NCI-H446 (cell line): ENCODE data around the gene SEMA6B.

Experiments
- DNase-seq, 2 experiments: peaks; one replicate each; lab custom pipeline; 2025; lab: John Stamatoyannopoulos, UW

SEMA6B gene

DNA sequence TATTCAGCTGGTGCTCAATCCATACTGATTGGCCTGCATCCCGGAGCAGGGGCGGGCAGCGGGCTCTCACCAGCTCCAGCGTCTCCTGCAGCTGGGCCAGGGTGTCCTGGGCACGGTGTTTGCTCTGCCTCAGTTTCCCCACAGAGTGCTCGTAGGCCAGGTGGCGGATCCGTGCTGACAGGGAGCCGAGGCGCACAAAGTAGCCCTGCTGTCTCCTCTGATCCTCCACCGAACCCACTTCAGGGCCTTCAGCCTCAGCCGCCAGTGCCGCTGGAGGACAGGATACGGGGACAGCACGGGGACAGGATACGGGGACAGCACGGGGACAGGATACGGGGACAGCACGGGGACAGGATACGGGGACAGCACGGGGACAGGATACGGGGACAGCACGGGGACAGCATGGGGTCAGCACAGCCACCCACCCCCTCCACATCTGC, 33.9 kb downstream of the SEMA6B start:
- DNase-seq, result no peak

- DNase-seq, result peak; percentile 17 to 71
These were observed 34.5 kb downstream of the SEMA6B start for GRCh38 chr19:4524808-4525562.

GRCh38 chr19:4523306-4524110, 36.0 kb downstream of the SEMA6B start:
- DNase-seq, result no peak

GRCh38 chr19:4522291-4523002, 37.0 kb downstream of the SEMA6B start:
- no peak for DNase-seq

DNA sequence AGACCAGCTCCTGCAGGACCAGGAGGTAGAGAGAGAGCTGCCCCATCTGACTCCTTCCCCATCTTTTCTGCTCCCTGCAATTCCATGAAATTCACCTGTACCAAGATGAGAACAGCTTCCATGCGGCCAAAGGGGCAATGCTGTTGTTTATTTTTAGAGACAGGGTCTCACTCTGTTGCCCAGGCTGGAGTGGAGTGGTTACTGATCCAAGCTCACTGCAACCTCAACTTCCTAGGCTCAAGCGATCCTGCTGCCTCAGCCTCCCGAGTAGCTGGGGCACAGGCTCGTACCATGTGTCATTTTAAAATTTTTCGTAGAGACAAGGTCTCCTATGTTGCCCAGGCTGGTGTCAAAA, 37.6 kb downstream of the SEMA6B start:
- no peak for DNase-seq

DNA sequence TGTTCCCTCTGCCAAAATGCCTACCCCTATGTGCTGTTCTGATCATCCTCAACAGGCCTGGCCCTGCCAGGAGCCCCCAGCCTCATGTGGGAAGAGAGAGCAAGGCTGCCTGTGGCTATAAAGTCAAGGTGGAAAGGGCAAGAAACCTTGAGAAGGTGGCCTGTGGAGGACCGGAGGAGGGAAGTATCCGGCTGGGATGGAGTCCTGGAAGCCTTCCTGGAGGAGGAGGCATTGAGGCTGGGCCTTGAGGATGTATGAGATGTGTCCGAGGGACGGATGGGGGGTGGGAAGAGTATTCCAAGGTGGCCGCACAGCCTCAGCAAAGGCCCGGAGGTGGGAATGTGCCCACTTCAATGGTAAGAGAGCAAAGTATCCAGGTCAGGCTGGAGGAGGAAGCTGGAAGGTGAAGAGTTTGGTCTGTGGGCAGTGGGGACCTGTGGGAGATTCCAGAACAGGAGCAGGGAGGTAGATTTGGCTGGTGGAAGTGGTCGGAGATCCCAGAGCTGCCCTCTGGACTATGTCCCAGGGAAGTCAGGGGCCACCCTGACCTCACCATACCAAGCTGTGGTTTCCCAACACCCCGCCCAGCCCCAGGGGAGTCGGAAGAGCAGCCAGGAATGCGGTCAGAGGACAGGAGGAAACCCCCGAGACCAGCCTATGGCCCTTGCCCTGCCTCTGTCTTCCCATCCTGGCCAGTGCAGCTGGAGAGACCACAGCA, 38.2 kb downstream of the SEMA6B start:
- DNase-seq, result no peak

- DNase-seq, result no peak
These were observed 39.8 kb downstream of the SEMA6B start for GRCh38 chr19:4519521-4520277.

- DNase-seq, result no peak
These were observed 40.4 kb downstream of the SEMA6B start for GRCh38 chr19:4519172-4519496.

DNA sequence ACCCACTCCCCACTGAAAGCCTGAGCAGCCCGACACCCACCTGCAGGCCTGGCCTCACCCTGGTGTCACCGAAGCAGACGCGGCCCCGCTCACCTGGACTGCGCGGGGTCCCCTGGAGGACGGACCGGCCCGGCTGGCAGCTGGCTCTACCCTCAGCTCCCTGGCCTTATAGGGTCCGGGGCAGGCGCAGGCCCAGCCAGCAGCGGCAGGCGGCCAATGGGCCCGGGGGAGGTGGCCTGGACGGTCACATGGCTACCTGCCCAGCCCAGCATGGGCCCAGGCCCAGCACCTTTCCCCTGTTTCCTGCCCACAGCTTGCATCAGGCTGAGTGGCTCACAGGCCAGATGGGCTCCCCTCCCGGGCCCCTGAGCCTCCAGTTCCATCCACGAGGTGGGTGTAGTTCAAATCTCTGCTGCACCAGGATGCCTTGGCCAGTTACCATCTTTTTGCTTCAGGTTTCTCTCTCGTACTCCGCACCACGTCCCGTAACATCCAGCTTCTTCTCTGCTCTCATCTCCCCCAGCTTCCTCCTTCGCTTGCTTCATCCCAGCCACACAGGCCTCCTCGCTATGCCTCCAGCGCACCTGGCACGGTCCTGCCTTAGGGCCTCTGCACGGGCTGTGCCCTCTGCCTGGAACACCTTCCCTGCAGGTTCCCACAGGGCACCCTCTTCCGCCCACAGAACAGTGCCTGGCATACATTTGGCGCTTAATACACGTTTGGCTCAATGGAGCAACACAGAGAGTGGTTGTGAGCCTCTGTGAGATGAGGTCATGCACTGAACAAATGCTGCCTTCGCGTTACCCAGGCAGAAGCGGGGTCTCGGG, 40.9 kb downstream of the SEMA6B start, which contains the start of gene PLIN4:
PLIN4 (minus strand) TSS at position 142 of the 827 bp plus-strand sequence. CDS start 214 bp downstream, outside the sequence.
- no peak for DNase-seq

- DNase-seq, result no peak
These were observed 41.9 kb downstream of the SEMA6B start for GRCh38 chr19:4517451-4518057.

DNA sequence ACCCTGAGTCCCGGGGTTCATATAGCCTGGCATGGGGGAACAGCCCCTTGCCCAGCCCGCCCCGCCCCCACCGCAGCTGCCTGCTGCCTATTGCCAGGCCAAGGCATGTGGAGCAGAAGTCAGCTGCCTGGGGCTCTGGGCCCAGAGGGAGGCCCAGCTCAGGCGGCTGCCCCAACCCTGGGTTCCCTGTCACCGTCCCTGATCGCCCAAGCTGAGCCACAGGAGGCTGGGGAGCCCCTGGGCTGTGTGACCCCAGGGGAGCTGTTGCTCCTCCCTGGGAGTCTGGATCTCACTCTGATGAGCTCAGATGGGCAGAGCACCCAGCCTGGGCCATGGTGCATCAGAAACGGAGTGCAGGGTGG, 42.6 kb downstream of the SEMA6B start:
- DNase-seq, result peak in 1 of 2 experiments; percentile 16

DNA sequence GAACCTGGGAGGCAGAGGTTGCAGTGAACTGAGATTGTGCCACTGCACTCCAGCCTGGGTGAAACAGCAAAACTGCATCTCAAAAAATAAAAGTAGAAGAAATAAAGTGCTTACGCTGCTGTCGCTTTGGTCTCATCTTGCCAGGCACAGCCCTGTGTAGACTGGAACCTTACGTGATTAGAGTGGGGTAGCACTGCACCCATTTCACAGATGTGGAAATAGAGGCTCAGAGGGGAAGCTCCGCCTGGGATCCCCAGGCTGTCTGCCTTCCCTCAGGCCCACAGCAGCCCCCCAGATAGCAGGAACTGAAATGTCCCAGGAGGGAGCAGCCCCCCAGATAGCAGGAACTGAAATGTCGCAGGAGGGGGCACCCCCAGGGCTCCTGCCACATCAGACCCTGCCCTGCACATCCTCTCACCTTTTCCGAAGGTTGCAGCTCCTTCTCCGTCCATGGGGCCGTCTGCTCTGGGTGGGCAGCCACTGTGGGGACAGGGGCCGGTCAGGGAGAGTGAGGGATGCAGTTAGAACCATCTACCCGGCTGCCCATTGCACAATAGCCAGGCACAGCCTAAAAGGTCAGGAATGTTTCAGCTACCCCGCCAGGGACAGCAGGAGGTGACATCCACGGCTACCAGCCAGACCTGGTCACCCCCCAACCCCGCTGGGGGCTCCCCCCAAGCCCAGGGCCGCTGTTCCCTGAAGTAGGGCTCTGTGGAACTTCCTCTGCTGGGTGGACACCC, 43.1 kb downstream of the SEMA6B start:
- no peak for DNase-seq

GRCh38 chr19:4515732-4516131, 43.8 kb downstream of the SEMA6B start:
- no peak for DNase-seq

GRCh38 chr19:4513248-4513647, 46.2 kb downstream of the SEMA6B start:
- no peak for DNase-seq

DNA sequence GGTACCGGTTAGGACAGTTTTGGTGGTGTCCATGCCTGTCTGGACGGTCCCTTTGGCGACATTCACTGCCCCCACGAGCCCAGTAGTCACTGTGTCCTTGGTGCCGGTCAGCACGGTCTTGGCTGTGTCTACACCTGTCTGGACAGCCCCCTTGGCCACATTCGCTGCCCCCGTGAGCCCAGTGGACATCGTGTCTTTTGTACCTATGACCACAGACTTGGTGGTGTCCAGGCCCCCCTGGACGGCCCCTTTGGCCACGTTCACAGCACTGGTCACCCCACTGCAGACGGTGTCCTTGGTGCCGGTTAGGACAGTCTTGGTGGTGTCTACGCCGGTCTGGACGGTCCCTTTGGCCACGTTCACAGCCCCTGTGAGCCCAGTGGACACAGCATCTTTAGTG, 47.4 kb downstream of the SEMA6B start:
- DNase-seq, result no peak

DNA sequence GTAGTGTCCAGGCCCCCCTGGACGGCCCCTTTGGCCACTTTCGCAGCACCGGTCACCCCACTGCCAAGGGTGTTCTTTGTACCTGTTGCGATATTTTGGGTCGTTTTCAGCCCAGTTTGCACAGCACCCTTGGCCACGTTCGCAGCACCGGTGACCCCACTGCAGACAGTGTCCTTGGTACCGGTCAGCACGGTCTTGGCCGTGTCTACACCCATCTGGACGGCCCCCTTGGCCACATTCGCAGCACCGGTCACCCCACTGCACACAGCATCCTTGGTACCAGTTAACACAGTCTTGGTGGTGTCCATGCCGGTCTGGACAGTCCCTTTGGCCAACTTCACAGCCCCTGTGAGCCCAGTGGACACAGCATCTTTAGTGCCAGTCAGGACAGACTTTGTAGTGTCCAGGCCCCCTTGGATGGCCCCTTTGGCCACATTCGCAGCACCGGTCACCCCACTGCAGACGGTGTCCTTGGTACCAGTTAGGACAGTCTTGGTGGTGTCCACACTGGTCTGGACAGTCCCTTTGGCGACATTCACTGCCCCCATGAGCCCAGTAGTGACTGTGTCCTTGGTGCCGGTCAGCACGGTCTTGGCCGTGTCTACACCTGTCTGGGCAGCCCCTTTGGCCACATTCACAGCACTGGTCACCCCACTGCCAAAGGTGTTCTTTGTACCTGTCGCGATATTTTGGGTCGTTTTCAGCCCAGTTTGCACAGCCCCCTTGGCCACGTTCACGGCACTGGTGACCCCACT, 48.0 kb downstream of the SEMA6B start:
- no peak for DNase-seq

DNA sequence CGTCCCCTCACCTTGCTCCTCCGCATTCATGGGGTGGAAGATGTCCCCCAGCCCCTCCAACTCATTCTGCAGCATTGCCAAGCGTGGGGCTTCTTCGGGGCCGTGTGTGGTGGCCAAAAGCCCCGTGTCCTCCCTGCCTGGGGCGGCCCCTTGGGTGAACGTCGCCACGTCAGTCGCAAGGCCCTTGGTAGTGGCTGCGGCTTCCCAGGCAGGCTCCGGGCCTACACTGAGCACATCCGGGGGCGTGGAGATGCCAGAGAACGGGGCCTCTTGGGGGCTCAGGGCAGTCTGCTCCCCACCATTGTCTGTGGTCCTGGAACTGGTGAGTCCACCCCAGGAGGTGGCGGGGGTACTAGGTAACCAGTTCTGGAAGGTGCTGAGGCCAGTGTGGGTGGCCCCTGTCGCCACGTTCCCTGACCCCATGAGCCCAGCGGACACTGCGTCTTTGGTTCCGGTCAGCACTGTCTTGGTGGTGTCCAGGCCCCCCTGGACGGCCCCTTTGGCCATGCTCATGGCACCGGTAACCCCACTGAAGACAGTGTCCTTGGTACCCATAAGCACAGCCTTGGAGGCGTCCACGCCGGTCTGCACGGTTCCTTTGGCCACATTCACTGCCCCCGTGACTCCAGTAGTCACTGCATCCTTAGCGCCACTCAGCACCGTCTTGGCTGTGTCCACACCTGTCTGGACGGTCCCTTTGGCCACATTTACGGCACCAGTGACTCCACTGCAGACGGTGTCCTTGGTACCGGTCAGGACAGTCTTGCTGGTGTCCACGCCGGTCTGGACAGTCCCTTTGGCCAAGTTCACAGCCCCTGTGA, 48.8 kb downstream of the SEMA6B start:
- no peak for DNase-seq

GRCh38 chr19:4508698-4509097, 50.8 kb downstream of the SEMA6B start:
- DNase-seq, result no peak
